Measurements from ENCODE around the gene C21orf91. TPM values are rescaled to one million over a fixed set of nuclear protein-coding genes. Genes with fewer than 3 reads are reported as not detected.

The C21orf91 gene
- total RNA-seq, 1 donor from 2014 or later = 5.6 TPM

DNA sequence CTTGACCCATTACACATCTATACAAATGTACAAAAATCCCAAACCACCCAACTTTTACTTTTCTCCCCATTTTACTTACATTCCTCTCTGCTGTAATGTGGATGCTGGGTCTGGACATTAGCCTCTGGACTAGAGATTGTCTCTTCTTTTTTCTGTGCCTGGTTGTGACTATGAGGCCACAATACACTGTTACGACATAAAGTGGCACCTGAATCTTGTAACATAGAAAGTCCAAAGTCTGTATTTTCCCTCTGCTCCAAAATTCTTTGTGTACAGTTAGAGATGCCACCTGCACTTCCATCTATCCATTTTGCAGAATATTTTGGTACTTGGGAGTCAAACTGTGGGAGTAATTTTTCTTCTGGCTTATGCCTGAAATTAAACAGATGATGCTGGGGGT, 22.7 kb downstream of the C21orf91 start:
- no peaks in the 10 kb centered on the region for H3K36me3 ChIP-seq (ENCODE audit: control insufficient read depth, insufficient read depth, low read length)
- no peak overlapping the region for H3K4me3 ChIP-seq (ENCODE audit: low read depth, low read length)

DNA sequence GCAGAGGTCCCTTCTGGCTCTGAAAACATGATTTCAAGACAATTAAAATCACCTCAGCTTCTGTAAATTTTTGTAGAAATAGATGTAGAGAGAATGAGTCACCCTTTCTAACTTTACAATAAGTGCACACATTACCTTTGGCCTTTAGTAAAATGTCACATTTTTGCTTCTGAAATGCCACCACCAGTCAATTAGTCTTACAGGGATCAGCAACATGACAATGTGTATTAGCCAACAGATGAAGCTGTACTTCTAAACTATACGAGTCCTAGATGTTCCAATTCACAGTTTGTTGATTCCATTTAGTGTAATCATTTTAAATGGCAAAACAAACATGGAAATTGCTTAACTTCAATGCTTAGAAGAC, 23.1 kb downstream of the C21orf91 start:
- no peak for DNase-seq (ENCODE audit: low read depth)
- H3K27me3 ChIP-seq (ENCODE audit: control insufficient read depth, insufficient read depth, low read length) = no peaks in the 10 kb centered on the region
- no peak overlapping the region for H3K4me3 ChIP-seq (ENCODE audit: low read depth, low read length)
- TF ChIP-seq, protein P1, sequence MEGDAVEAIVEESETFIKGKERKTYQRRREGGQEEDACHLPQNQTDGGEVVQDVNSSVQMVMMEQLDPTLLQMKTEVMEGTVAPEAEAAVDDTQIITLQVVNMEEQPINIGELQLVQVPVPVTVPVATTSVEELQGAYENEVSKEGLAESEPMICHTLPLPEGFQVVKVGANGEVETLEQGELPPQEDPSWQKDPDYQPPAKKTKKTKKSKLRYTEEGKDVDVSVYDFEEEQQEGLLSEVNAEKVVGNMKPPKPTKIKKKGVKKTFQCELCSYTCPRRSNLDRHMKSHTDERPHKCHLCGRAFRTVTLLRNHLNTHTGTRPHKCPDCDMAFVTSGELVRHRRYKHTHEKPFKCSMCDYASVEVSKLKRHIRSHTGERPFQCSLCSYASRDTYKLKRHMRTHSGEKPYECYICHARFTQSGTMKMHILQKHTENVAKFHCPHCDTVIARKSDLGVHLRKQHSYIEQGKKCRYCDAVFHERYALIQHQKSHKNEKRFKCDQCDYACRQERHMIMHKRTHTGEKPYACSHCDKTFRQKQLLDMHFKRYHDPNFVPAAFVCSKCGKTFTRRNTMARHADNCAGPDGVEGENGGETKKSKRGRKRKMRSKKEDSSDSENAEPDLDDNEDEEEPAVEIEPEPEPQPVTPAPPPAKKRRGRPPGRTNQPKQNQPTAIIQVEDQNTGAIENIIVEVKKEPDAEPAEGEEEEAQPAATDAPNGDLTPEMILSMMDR (IDR thresholded peaks at IDR 0.05; ENCODE audit: insufficient read depth, low read length, poor library complexity, severe bottlenecking) = no peak
- no peaks in the 10 kb centered on the region for H3K36me3 ChIP-seq (ENCODE audit: control insufficient read depth, insufficient read depth, low read length)

More for the DNA sequence above, 22.7 kb downstream of the C21orf91 start:
- no peak for DNase-seq (ENCODE audit: low read depth)
- TF ChIP-seq, protein P1 (IDR thresholded peaks at IDR 0.05; ENCODE audit: insufficient read depth, low read length, poor library complexity, severe bottlenecking) = no peak
- H3K27me3 ChIP-seq (ENCODE audit: control insufficient read depth, insufficient read depth, low read length) = no peaks in the 10 kb centered on the region

DNA sequence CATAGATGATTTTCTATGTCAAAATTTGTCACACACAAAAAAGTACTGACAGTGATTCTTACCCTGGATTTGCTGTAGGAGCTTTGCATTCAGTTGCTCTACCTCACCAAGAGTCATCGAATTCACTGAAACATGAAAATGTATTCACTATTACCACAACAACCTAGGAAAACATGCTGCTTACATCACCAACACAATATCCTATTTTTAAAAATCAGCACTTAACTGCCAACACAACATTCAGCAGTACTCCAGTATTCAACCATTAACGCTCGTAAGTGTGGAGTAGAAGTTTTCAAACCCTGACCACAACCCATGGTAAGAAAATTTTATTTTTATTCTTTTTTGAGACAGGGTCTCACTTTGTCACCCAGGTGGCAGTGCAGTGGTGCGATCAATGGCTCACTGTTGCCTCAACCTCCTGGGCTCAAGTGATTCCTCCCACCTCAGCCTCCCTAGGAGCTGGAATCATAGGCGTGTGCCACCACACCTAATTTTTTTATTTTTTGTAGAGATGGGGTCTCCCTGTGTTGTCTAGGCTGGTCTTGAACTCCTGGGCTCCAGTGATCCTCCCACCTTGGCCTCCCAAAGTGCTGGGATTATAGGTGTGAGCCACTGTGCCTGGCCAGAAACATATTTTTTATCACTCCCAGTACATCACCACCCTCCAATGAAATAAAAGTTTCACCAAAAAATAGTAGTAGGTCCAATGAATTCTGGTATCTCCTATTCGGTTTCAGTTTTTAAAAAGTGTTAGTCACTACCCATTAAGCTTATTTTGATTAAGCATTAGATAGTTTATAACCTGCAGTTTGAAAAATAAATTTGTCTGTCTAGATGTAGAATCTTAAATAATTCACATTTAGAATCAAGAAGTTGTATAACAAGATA, 23.8 kb downstream of the C21orf91 start:
- DNase-seq (ENCODE audit: low read depth) = no peak
- no peaks in the 10 kb centered on the region for H3K36me3 ChIP-seq (ENCODE audit: control insufficient read depth, insufficient read depth, low read length)
- TF ChIP-seq, protein P1 (IDR thresholded peaks at IDR 0.05; ENCODE audit: insufficient read depth, low read length, poor library complexity, severe bottlenecking) = no peak
- no peaks in the 10 kb centered on the region for H3K27me3 ChIP-seq (ENCODE audit: control insufficient read depth, insufficient read depth, low read length)
- H3K4me3 ChIP-seq (ENCODE audit: low read depth, low read length) = no peak overlapping the region

DNA sequence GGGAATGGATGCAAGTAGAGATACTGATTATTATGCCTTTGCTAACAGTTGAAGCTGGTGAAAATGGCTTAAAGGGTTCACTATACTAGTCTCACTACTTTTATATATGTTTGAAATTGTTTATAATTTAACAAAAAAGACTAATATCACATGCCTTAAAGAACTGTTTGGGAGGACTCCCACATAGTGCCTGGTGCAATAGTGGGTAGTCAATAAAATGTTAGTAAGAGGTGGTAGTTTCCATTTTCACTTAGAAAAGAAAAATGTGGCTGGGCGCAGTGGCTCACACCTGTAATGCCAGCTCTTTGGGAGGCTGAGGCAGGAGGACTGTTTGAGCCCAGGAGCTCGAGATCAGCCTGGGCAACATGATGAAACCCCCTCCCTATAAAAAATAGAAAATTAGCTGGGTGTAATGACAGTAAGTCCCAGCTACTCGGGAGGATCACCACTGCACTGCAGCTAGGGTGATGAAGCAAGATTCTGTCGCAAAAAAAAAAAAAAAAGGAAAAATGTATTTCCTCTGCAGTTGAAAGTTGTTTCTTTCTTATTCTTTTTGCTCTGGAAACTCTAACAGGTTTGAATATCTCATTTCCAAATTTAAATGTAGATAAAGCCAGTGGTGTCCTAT, 24.5 kb downstream of the C21orf91 start:
- DNase-seq (ENCODE audit: low read depth) = no peak
- TF ChIP-seq, protein P1 (IDR thresholded peaks at IDR 0.05; ENCODE audit: insufficient read depth, low read length, poor library complexity, severe bottlenecking) = no peak
- H3K27me3 ChIP-seq (ENCODE audit: control insufficient read depth, insufficient read depth, low read length) = no peaks in the 10 kb centered on the region
- H3K4me3 ChIP-seq (ENCODE audit: low read depth, low read length) = no peak overlapping the region
- H3K36me3 ChIP-seq (ENCODE audit: control insufficient read depth, insufficient read depth, low read length) = no peaks in the 10 kb centered on the region

DNA sequence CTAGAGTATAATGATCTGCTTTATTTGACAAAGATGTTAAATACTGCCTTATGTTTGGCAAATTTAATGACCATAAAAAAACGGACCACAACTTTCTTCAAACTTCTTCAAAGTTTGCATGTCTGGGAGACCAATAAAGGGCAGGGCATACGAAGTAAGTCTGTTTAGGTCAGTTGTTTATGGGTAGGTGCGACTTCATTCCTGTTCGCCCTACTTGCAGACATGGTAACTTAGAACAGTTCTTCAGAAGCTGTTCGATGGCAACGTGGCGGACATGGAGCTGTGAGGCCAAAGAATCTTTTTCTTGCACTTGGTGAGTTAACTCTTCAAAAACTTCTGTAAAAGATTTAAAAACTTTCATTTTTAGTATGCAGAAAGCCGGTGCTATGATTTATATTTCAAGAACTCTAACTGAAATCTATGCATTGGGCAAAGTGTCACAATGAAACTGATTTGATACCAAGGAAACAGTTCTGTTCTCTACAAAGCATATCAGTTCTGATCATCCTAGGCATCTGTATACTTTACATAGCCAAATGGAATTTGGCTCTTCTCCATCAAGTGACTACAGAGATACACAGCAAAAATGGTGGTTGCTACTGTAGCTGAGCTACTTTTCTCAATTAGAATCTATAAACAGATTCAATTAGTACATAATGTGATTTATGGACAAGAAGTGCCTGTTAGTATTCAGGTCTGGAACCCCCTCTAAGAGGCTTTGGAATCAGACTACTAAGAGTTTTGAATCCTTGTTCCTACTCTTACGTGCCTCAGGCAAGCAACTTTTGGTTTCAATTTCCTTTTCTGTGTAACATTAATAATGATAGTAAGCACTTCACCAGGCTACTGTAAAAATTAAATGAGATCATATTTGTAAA, 25.7 kb downstream of the C21orf91 start:
- Histone ChIP-seq H3K27me3 (ENCODE audit: control insufficient read depth, insufficient read depth, low read length) (no peaks in the 10 kb centered on the region), H3K36me3 (ENCODE audit: control insufficient read depth, insufficient read depth, low read length) (no peaks in the 10 kb centered on the region), H3K4me3 (ENCODE audit: low read depth, low read length) (no peak overlapping the region)
- DNase-seq (ENCODE audit: low read depth) = no peak
- TF ChIP-seq, protein P1 (IDR thresholded peaks at IDR 0.05; ENCODE audit: insufficient read depth, low read length, poor library complexity, severe bottlenecking) = no peak

Measured in kidney epithelial cell (primary cell).